HG03442 (cell line): ENCODE data around the gene GPATCH2L.
A peak's percentile ranks its signal among the peaks of the same experiment; 100 is the strongest.

Source experiments
- ATAC-seq: cut with Tn5 transposase; IDR thresholded peaks from one replicate; pipeline ENCODE4 v1.9.1; 2021; ENCODE audit warnings: mild to moderate bottlenecking, moderate library complexity; ENCODE audit not compliant: unreplicated experiment

GPATCH2L gene

GRCh38 chr14:76151398-76152332 lies at the start of gene GPATCH2L:
TSS of gene GPATCH2L (plus strand) at chr14:76151922. CDS start at chr14:76154364, 2,442 bp downstream.
- peak; percentile 84 for ATAC-seq

GRCh38 chr14:76104802-76105355 lies 46.8 kb upstream of the GPATCH2L start:
- no peak for ATAC-seq

- no peak for ATAC-seq
Measured at GRCh38 chr14:76106188-76106587, 45.5 kb upstream of the GPATCH2L start.

- ATAC-seq, result no peak
Measured at GRCh38 chr14:76109087-76109880, 42.4 kb upstream of the GPATCH2L start.

GRCh38 chr14:76112889-76113624 lies 38.7 kb upstream of the GPATCH2L start:
- no peak for ATAC-seq

- no peak for ATAC-seq
Measured at GRCh38 chr14:76113691-76114090, 38.0 kb upstream of the GPATCH2L start.

GRCh38 chr14:76115010-76115422 lies 36.7 kb upstream of the GPATCH2L start:
- ATAC-seq, result no peak

GRCh38 chr14:76117789-76118484 lies 33.8 kb upstream of the GPATCH2L start:
- ATAC-seq, result no peak

- no peak for ATAC-seq
Measured at GRCh38 chr14:76118594-76118993, 33.1 kb upstream of the GPATCH2L start.

GRCh38 chr14:76121089-76121748 lies 30.5 kb upstream of the GPATCH2L start:
- no peak for ATAC-seq

- no peak for ATAC-seq
Measured at GRCh38 chr14:76123426-76124225, 28.1 kb upstream of the GPATCH2L start.

- no peak for ATAC-seq
Measured at GRCh38 chr14:76125511-76125910, 26.2 kb upstream of the GPATCH2L start.

- no peak for ATAC-seq
Measured at GRCh38 chr14:76126076-76126475, 25.6 kb upstream of the GPATCH2L start.

GRCh38 chr14:76129851-76130576 lies 21.7 kb upstream of the GPATCH2L start:
- no peak for ATAC-seq

GRCh38 chr14:76131071-76131965 lies 20.4 kb upstream of the GPATCH2L start:
- ATAC-seq, result no peak

- no peak for ATAC-seq
Measured at GRCh38 chr14:76133103-76133502, 18.6 kb upstream of the GPATCH2L start.

GRCh38 chr14:76134231-76134630 lies 17.5 kb upstream of the GPATCH2L start:
- no peak for ATAC-seq
